GM18951 (cell line): Measurements from ENCODE around the gene TSC1.
A peak's percentile ranks its signal among the peaks of the same experiment; 100 is the strongest.

ENCODE experiments used
- POLR2A ChIP-seq: IDR thresholded peaks from 4 replicates; pipeline ENCODE4 v1.6.1; 2011; ENCODE audit warnings: mild to moderate bottlenecking; ENCODE audit not compliant: insufficient read length, insufficient read depth; ENCODE audit errors: extremely low read depth
- in situ Hi-C: fragments of 300-500 bp; cut with MboI; formaldehyde crosslinking; loops from one replicate; pipeline ENCODE4 v1.12.0; 2022; ENCODE audit warnings: low sequenced_read_pairs, mixed read lengths, inconsistent platforms; ENCODE audit not compliant: unreplicated experiment

Gene TSC1

DNA sequence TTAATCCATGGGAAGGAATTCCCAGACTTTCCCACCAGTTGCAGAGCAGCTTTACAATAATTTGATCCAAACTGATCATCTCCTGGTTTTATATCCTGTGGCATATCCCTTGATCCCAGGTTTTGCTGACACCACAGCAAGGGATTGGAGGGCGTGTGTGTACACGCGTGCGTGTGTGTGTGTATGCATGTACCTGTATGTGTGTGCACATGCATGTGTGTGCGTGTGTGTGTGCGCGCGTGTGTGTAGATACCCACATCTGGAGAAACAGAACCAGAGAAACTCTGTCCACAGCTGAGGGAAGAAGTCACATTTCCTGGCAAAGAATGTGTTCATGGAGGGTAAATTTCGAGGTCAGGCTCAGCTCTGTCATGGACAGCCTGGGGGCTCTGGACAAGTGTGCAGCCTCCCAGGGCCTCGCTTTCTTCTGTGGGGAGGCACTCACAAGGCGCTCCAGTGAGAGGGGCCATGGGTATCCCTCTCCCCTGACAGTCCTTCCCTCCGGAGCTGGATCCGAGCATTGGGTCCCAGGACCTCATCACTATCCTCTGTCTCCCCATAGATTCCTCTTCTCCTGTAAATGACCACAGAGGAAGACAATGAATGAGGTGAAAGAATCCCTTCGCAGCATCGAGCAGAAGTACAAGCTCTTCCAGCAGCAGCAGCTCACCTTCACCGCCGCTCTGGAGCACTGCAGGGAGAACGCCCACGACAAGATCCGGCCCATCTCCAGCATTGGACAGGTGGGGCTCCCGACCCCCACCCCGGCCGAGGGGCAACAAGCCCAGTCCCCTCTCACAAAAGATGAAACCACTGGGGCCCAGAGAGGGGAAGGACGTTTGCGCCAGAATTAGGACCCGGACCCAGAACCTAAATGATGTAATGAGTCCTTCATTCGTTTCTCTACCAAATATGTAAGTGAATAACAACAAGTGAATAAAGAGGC, 60.8 kb downstream of the TSC1 start:
- in situ Hi-C loops: no loop called here
- no peak for TF ChIP-seq POLR2A

DNA sequence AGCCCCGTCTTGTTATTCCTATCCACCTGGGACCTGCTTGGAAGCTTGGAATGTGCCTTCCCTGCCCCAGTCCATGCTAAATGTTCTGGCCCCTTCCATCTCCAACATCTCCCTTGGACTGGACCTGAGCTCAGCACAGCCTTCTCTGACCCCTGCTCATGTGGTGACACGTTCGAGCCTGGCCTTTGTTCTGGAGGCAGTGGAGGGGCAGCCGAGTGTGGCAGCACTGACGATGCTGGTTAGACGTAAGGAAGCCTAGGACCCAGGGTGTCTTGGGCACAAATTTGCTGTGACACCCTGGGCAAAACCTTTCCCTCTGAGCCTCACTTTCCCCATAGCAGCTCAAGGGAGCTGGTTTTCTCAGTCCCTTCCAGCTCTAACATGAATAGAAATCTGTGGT, 61.8 kb downstream of the TSC1 start:
- in situ Hi-C loops: no loop called here
- no peak for TF ChIP-seq POLR2A

DNA sequence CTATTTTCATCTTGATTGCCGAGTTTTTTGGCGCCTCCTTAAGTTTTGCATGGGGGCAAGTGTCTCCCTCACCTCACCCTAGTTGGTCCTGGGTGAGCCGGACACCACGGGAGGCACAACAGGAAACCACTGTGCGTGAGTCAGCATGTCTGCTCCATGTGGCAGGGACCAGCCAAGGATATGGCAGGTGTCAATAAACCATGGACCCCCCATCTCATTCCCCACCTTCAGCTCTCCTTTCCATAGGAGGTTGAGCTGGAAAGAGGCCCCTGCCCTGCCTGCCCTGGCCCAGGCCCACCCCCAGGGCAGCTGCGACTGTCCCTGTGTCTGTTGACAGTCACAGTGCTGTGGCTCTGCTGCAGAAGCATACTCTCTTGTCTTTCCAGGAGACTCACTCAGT, 62.6 kb downstream of the TSC1 start:
- no peak for TF ChIP-seq POLR2A
- in situ Hi-C loops: no loop called here

- in situ Hi-C loops: no loop called here
- no peak for TF ChIP-seq POLR2A
Measured at GRCh38 chr9:132880324-132880661, 64.1 kb downstream of the TSC1 start.

- in situ Hi-C loops: no loop called here
- TF ChIP-seq POLR2A: no peak
Measured at GRCh38 chr9:132879457-132880323, 64.7 kb downstream of the TSC1 start.

GRCh38 chr9:132878695-132879456, 65.5 kb downstream of the TSC1 start, which contains the start of gene SPACA9:
Gene SPACA9 (plus strand): TSS chr9:132878898. CDS start chr9:132883948, 5,050 bp downstream.
- no peak for TF ChIP-seq POLR2A
- in situ Hi-C loops: no loop called here

- in situ Hi-C loops: no loop called here
- peak; percentile 55 for TF ChIP-seq POLR2A
Measured at GRCh38 chr9:132877824-132878694, 66.4 kb downstream of the TSC1 start, which contains the start of gene AK8. Gene AK8 (minus strand): TSS chr9:132878284. CDS start chr9:132878255, 29 bp downstream.

GRCh38 chr9:132877458-132877823, 67.0 kb downstream of the TSC1 start:
- in situ Hi-C loops: no loop called here
- no peak for TF ChIP-seq POLR2A

- in situ Hi-C loops: no loop called here
- TF ChIP-seq POLR2A: no peak
Measured at GRCh38 chr9:132876849-132877248, 67.6 kb downstream of the TSC1 start.

- in situ Hi-C loops: no loop called here
- no peak for TF ChIP-seq POLR2A
Measured at GRCh38 chr9:132875159-132875558, 69.3 kb downstream of the TSC1 start.

- in situ Hi-C loops: no loop called here
- TF ChIP-seq POLR2A: no peak
Measured at GRCh38 chr9:132873403-132873802, 71.0 kb downstream of the TSC1 start.

- in situ Hi-C loops: no loop called here
- no peak for TF ChIP-seq POLR2A
Measured at GRCh38 chr9:132869266-132869665, 75.2 kb downstream of the TSC1 start.
